ENCODE measurements around the gene ADCY3.

Gene ADCY3

DNA sequence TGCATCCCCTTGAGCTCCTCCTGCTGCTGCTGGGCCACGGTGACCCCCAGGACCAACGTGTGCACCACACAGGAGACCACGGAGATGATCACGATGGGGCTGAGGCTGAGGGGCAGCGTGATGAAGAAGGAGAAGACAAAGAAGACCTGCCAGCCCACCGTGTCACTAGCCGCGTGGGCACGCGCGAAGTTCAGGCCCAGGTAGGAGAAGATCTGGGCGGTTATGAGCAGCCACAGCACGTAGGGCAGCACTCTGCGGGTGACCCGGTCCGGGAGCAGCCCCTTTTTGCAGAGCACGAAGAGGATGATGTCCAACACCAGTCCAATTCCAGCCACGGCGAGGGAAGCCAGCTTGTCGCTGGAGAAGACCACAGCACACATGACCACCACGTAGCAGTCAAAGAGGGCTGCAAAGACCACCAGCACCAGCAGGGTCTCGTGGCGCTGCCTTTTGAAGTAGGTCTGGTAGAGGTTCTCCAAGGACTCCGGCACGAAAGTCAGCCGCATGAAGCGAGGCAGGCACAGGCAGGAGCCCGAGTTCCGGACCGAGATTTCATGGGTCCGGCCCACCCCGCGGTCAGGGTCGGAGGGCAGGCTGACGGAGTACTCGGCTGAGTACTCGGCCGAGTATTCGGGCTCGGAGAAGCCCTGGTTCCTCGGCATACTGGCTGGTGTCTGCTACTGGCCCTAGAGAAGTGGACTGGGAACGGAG is 1.6 kb downstream of the ADCY3 start:
- TF ChIP-seq SIN3A (IDR thresholded peaks at IDR 0.05; ENCODE audit: borderline replicate concordance, insufficient read depth, low read length) (no peak), FOXP2 (optimal IDR thresholded peaks at IDR 0.05; ENCODE audit: borderline replicate concordance, extremely low read depth, extremely low read length, insufficient read depth) (no peak)
- TF ChIP-seq, protein P1, sequence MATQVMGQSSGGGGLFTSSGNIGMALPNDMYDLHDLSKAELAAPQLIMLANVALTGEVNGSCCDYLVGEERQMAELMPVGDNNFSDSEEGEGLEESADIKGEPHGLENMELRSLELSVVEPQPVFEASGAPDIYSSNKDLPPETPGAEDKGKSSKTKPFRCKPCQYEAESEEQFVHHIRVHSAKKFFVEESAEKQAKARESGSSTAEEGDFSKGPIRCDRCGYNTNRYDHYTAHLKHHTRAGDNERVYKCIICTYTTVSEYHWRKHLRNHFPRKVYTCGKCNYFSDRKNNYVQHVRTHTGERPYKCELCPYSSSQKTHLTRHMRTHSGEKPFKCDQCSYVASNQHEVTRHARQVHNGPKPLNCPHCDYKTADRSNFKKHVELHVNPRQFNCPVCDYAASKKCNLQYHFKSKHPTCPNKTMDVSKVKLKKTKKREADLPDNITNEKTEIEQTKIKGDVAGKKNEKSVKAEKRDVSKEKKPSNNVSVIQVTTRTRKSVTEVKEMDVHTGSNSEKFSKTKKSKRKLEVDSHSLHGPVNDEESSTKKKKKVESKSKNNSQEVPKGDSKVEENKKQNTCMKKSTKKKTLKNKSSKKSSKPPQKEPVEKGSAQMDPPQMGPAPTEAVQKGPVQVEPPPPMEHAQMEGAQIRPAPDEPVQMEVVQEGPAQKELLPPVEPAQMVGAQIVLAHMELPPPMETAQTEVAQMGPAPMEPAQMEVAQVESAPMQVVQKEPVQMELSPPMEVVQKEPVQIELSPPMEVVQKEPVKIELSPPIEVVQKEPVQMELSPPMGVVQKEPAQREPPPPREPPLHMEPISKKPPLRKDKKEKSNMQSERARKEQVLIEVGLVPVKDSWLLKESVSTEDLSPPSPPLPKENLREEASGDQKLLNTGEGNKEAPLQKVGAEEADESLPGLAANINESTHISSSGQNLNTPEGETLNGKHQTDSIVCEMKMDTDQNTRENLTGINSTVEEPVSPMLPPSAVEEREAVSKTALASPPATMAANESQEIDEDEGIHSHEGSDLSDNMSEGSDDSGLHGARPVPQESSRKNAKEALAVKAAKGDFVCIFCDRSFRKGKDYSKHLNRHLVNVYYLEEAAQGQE (IDR thresholded peaks at IDR 0.05; ENCODE audit: insufficient read depth in 1 of 2, low read depth in 2 of 2, low read length in 2 of 2) = no peak

DNA sequence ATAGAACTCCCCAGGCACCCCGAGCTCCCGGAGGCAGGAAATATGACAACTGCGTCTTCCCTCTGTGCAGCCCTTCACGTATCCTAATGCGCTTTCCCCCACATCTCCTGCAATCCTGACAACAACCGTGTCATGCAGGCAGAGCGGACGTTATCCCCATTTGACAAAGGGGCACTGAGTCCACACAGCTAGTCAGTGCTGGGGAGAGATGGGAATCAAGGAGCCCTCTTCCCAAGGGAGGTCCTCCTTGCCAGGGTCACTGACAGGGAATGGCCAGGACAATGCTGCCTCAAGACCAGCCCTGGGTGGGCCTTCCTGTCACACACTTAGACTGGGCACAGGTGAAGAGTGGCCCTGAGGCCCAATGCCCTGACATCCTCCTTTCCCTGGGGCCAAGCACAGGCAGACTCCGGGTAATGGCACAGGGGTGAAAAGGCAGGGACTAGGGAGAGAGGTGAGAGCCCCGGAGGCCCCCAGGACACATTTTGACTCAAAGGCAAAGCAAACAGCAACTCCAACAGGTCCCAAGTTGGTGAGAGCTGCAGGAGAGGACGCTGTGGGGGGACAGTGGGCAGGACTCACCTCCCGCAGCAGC is 2.2 kb downstream of the ADCY3 start:
- no peak for TF ChIP-seq POLR2AphosphoS5 (IDR thresholded peaks at IDR 0.05; ENCODE audit: low read depth, low read length)
- TF ChIP-seq, protein P1 (IDR thresholded peaks at IDR 0.05; ENCODE audit: insufficient read depth in 1 of 2, low read depth in 2 of 2, low read length in 2 of 2) = no peak
- no peak for TF ChIP-seq SIN3A (IDR thresholded peaks at IDR 0.05; ENCODE audit: borderline replicate concordance, insufficient read depth, low read length)
- TF ChIP-seq TAF1 (IDR thresholded peaks at IDR 0.05; ENCODE audit: borderline replicate concordance, insufficient read depth, low read length) = no peak

DNA sequence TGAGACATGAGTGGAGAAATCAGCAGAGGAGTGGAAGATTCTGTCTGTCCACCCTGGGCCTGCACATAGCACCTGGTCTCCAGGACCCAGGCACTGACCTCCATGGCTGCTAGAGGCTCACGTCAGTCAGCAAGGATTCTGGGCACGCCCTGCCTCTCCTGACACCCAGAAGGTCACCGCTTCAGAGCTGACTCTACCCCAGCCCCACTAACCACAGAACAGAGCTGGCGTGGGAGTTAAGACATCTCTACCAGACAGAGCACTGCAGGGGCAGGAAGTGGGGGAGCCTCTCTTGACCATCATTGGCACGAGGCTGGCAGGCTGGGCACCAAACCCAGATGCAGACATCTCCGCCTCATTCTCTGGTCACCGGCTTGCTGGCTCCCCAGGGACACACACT is 3.0 kb downstream of the ADCY3 start:
- TF ChIP-seq POLR2AphosphoS5 (IDR thresholded peaks at IDR 0.05; ENCODE audit: low read depth, low read length) (no peak), TAF1 (IDR thresholded peaks at IDR 0.05; ENCODE audit: borderline replicate concordance, insufficient read depth, low read length) (no peak), SIN3A (IDR thresholded peaks at IDR 0.05; ENCODE audit: borderline replicate concordance, insufficient read depth, low read length) (no peak), FOXP2 (optimal IDR thresholded peaks at IDR 0.05; ENCODE audit: borderline replicate concordance, extremely low read depth, extremely low read length, insufficient read depth) (no peak)
- TF ChIP-seq, protein P1 (IDR thresholded peaks at IDR 0.05; ENCODE audit: insufficient read depth in 1 of 2, low read depth in 2 of 2, low read length in 2 of 2) = no peak

DNA sequence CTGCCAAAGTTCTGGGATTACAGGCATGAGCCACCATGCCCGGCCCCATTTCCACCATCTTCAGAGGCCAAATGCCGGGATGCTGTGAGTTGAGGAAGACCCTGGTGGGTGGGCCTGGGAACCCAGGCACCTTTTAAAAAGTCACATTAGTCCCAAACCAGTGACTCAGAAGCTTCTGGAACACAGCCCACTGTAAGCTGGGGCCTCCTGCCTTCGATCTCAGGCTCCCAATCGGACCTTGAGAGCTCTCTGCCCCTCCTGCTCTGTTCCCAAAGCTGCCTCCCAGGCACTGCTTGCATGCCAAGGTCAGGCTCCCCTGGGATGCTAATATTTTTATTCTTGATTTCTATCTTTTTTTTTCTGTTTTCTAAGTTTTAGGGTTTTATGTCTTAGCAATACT is 4.2 kb downstream of the ADCY3 start:
- TF ChIP-seq, protein P1 (IDR thresholded peaks at IDR 0.05; ENCODE audit: insufficient read depth in 1 of 2, low read depth in 2 of 2, low read length in 2 of 2) = no peak
- no peak for TF ChIP-seq FOXP2 (optimal IDR thresholded peaks at IDR 0.05; ENCODE audit: borderline replicate concordance, extremely low read depth, extremely low read length, insufficient read depth)
- TF ChIP-seq TAF1 (IDR thresholded peaks at IDR 0.05; ENCODE audit: borderline replicate concordance, insufficient read depth, low read length) = no peak
- no peak for TF ChIP-seq POLR2AphosphoS5 (IDR thresholded peaks at IDR 0.05; ENCODE audit: low read depth, low read length)
- TF ChIP-seq SIN3A (IDR thresholded peaks at IDR 0.05; ENCODE audit: borderline replicate concordance, insufficient read depth, low read length) = no peak
